Activated CD4-positive, alpha-beta T cell treated with anti-CD3 and anti-CD28 coated beads, Interleukin-2, amount 50 U/mL, for 16 hours (primary cell): ENCODE measurements around the gene PXT1.

Source experiments
- DNase-seq: peaks from one replicate; pipeline ENCODE4 v3.0.0-alpha.2; 2020

The PXT1 gene

DNA sequence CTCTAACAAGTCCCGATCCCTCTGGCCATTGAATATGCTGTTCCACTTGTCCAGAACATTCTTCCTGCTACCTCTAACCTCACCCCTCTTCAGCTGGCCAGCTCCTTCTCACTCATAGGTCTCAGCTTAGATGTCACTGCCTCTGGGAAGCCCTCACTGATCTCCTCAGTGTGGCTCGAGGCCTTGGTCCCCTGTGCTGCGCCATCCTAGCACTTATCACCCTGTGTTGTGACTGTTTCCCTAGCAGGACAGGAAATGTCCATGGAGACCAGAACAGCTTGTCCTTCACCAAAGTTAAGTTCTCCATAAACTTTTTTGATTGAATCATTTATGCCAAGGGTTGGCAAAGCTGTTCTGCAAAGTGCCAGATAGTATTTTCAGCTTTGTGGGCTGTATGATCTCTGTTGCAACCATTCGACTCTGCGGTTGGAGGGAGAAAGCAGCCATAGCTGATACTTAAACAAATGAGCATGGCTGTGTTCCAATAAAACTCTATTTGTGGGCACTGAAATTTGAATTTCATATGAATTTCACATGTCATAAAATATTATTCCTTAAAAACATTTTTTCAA, 99.5 kb downstream of the PXT1 start:
- DNase-seq = no peak

DNA sequence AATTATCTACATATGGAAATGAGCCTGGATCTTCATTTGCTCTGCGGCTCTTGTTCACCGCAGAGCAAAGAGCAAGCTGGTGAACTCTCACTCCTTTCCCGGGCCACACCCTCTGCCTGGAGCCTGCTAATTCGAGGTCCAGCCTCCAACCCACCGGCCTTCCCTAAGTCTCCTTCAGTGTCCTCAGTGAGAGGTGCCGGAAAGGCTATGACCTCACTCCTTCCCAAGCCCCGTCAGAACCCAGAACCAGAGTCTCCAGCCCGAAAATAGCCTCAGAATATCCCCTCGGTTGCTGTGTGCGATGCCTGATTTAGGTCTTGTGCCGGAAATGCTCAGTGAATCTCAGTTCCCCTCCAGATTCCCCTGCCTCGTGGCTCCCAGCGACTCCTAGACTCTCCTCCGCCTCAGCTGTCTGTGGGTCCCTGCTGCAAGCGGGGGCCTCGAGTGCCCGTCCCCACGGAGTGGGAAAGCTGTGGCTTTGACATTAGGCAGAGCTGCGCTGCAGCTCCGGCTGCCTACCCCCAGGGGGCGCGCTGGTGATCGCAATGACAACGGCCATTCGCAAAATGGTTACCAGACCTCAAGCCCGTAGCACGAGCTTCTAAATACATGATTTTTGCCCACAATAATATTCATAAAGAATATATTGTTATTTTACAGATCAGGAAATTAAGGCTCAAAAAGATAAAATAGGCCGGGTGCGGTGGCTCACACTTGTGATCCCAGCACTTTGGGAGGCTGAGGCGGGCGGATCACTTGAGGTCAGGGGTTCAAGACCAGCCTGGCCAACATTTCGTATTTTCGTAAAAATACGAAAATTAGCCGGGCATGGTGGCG, 101.8 kb downstream of the PXT1 start:
- DNase-seq = peak; percentile 70
